ENCODE data around the gene TUFM. TPM values are rescaled to one million over a fixed set of nuclear protein-coding genes. Genes with fewer than 3 reads are reported as not detected.

TUFM gene
- total RNA-seq, 1 donor from 2014 or later = 197 TPM

GRCh38 chr16:28835864-28836760 lies 10.0 kb downstream of the TUFM start:
- Mint-ChIP-seq H3K27ac (ENCODE audit: unreplicated experiment) (no peak overlapping the region), H3K4me3 (no peak overlapping the region), H3K9me3 (no peaks in the 10 kb centered on the region), H3K27me3 (ENCODE audit: low read depth) (no peaks in the 10 kb centered on the region), H3K4me1 (no peaks in the 10 kb centered on the region), H3K36me3 (ENCODE audit: low read depth) (peaks cover 29% of the 10 kb centered on the region)
- DNase-seq (ENCODE audit: low read depth, low spot score) = no peak
- no peak for TF ChIP-seq CTCF (conservative IDR thresholded peaks at IDR 0.05)

GRCh38 chr16:28834873-28835863 lies 11.0 kb downstream of the TUFM start:
- Mint-ChIP-seq H3K27ac (ENCODE audit: unreplicated experiment) (no peak overlapping the region), H3K36me3 (ENCODE audit: low read depth) (peaks cover 36% of the 10 kb centered on the region), H3K4me1 (no peaks in the 10 kb centered on the region), H3K27me3 (ENCODE audit: low read depth) (no peaks in the 10 kb centered on the region), H3K4me3 (no peak overlapping the region), H3K9me3 (no peaks in the 10 kb centered on the region)
- no peak for DNase-seq (ENCODE audit: low read depth, low spot score)
- no peak for TF ChIP-seq CTCF (conservative IDR thresholded peaks at IDR 0.05)

GRCh38 chr16:28834349-28834748 lies 11.8 kb downstream of the TUFM start:
- Mint-ChIP-seq H3K27ac (ENCODE audit: unreplicated experiment) (no peak overlapping the region), H3K27me3 (ENCODE audit: low read depth) (no peaks in the 10 kb centered on the region)

GRCh38 chr16:28830531-28830930 lies 15.6 kb downstream of the TUFM start:
- H3K27ac Mint-ChIP-seq (ENCODE audit: unreplicated experiment) = peak overlapping the region; percentile 22
- TF ChIP-seq CTCF (conservative IDR thresholded peaks at IDR 0.05) = no peak
- H3K27me3 Mint-ChIP-seq (ENCODE audit: low read depth) = no peaks in the 10 kb centered on the region
- H3K9me3 Mint-ChIP-seq = no peaks in the 10 kb centered on the region
- H3K36me3 Mint-ChIP-seq (ENCODE audit: low read depth) = peaks cover 51% of the 10 kb centered on the region
- no peak for DNase-seq (ENCODE audit: low read depth, low spot score)
- peak overlapping the region; percentile 47 for H3K4me3 Mint-ChIP-seq
- peaks cover 9% of the 10 kb centered on the region for H3K4me1 Mint-ChIP-seq

More at GRCh38 chr16:28834349-28834748, 11.8 kb downstream of the TUFM start:
- no peaks in the 10 kb centered on the region for H3K9me3 Mint-ChIP-seq
- no peak for DNase-seq (ENCODE audit: low read depth, low spot score)
- TF ChIP-seq CTCF (conservative IDR thresholded peaks at IDR 0.05) = no peak
- no peaks in the 10 kb centered on the region for H3K4me1 Mint-ChIP-seq
- H3K36me3 Mint-ChIP-seq (ENCODE audit: low read depth) = peaks cover 40% of the 10 kb centered on the region
- no peak overlapping the region for H3K4me3 Mint-ChIP-seq

GRCh38 chr16:28829747-28830146 lies 16.4 kb downstream of the TUFM start:
- Mint-ChIP-seq H3K27ac (ENCODE audit: unreplicated experiment) (no peak overlapping the region), H3K27me3 (ENCODE audit: low read depth) (no peaks in the 10 kb centered on the region), H3K4me1 (peaks cover 17% of the 10 kb centered on the region), H3K36me3 (ENCODE audit: low read depth) (peaks cover 52% of the 10 kb centered on the region), H3K9me3 (no peaks in the 10 kb centered on the region), H3K4me3 (peak overlapping the region; percentile 34)
- no peak for DNase-seq (ENCODE audit: low read depth, low spot score)
- no peak for TF ChIP-seq CTCF (conservative IDR thresholded peaks at IDR 0.05)

Data from neural crest cell (in vitro differentiated cells).